PFSK-1 (cell line): ENCODE data around the gene HGFAC.

Source experiments
- FOXP2 ChIP-seq: optimal IDR thresholded peaks from 2 replicates; pipeline ENCODE3; 2011; ENCODE audit warnings: borderline replicate concordance, control low read depth, inconsistent platforms; ENCODE audit not compliant: insufficient read depth; ENCODE audit errors: extremely low read length, extremely low read depth
- POLR2AphosphoS5 ChIP-seq: IDR thresholded peaks from 2 replicates; pipeline ENCODE4 v1.6.1; 2012; ENCODE audit warnings: low read depth, mild to moderate bottlenecking, control low read depth, low read length, moderate library complexity
- SIN3A ChIP-seq: IDR thresholded peaks from 2 replicates; pipeline ENCODE4 v1.6.1; 2012; ENCODE audit warnings: mild to moderate bottlenecking, low read length, moderate library complexity, borderline replicate concordance; ENCODE audit not compliant: insufficient read depth
- TAF1 ChIP-seq: IDR thresholded peaks from 2 replicates; pipeline ENCODE4 v1.6.1; 2012; ENCODE audit warnings: low read length, control low read depth, borderline replicate concordance; ENCODE audit not compliant: insufficient read depth
- TF ChIP-seq, protein P1 (sequence below), 2 experiments: IDR thresholded peaks; 2 replicates each; pipeline versions ENCODE4 v1.6.1 to v1.8.0; 2011 to 2012; ENCODE audit warnings: low read depth in 2 of 2, low read length in 2 of 2, control low read depth in 1 of 2, inconsistent platforms in 1 of 2, mild to moderate bottlenecking in 1 of 2, moderate library complexity in 1 of 2; ENCODE audit not compliant: insufficient read depth in 1 of 2

Gene HGFAC

DNA sequence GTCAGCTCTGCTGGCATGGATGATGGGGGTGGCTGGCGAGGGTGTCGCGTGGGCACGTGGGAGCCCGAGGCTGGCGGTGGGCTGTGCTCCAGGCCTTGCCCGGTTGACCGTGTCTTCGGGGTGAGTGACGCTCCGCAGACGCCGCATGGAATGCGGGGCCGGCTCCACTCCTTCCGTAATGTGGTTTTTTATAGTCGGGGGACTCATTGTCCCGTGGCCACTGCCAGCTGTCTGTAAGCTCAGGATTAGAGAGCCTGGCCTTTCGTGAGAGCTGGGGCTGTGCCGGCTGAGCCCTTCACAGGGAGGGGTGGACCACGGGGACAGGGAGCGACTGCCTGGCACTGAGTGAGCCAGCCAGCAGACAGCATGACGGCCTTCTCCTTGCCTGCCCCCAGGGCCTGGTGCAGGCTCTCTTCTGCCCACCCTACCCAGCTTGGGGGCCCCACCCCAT, 41.7 kb downstream of the HGFAC start:
- TF ChIP-seq POLR2AphosphoS5, result no peak
- TF ChIP-seq FOXP2, result no peak
- TF ChIP-seq SIN3A, result no peak
- TF ChIP-seq TAF1, result no peak

DNA sequence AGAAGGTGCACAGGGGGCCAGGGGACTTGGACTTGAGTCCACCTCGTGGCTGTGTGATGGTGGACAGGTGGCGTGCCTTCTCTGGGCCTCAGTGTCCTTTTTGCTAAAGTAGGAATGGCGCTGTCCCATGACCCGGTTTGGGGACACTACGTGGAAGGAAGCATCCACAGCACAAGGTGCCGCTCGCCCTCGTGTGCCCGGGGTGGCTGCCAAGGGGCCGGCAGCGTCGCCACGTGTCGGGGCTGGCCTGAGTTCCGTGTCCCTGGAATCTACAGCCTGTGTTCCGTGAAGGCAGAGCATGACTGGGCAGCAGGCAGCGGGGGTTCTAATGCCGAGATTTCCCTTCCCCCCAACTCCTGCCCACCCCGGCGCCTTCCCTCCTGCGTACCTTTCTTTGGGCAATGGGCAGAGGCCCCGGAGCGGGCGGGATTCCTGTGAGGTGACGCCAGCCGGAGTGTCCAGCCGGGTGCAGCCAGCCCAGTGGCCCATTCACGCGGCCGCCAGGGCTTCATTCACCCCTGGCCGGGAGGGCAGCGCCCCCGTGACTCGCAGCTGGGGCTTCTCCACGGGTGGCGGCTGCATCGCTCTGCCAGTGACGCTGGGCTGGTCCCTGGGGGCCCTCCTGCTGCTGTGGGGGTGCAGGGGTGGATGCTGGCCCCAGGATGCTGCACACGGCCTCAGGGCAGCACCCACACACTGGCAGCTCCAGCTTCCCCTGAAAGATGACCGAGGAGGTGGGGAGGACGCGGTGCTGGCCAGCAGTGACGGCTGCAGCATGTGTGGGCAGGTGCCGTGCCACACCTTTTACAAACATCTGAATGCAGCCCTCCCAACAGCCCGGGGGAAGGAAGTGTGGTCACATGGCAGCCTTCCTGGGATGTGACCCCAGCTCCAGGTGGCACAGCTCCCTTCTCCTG, 42.5 kb downstream of the HGFAC start:
- TF ChIP-seq POLR2AphosphoS5 (no peak), TAF1 (no peak), FOXP2 (no peak), SIN3A (no peak)
- TF ChIP-seq, protein P1, sequence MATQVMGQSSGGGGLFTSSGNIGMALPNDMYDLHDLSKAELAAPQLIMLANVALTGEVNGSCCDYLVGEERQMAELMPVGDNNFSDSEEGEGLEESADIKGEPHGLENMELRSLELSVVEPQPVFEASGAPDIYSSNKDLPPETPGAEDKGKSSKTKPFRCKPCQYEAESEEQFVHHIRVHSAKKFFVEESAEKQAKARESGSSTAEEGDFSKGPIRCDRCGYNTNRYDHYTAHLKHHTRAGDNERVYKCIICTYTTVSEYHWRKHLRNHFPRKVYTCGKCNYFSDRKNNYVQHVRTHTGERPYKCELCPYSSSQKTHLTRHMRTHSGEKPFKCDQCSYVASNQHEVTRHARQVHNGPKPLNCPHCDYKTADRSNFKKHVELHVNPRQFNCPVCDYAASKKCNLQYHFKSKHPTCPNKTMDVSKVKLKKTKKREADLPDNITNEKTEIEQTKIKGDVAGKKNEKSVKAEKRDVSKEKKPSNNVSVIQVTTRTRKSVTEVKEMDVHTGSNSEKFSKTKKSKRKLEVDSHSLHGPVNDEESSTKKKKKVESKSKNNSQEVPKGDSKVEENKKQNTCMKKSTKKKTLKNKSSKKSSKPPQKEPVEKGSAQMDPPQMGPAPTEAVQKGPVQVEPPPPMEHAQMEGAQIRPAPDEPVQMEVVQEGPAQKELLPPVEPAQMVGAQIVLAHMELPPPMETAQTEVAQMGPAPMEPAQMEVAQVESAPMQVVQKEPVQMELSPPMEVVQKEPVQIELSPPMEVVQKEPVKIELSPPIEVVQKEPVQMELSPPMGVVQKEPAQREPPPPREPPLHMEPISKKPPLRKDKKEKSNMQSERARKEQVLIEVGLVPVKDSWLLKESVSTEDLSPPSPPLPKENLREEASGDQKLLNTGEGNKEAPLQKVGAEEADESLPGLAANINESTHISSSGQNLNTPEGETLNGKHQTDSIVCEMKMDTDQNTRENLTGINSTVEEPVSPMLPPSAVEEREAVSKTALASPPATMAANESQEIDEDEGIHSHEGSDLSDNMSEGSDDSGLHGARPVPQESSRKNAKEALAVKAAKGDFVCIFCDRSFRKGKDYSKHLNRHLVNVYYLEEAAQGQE (IDR thresholded peaks at IDR 0.05; ENCODE audit: insufficient read depth in 1 of 2, low read depth in 2 of 2, low read length in 2 of 2), result no peak

DNA sequence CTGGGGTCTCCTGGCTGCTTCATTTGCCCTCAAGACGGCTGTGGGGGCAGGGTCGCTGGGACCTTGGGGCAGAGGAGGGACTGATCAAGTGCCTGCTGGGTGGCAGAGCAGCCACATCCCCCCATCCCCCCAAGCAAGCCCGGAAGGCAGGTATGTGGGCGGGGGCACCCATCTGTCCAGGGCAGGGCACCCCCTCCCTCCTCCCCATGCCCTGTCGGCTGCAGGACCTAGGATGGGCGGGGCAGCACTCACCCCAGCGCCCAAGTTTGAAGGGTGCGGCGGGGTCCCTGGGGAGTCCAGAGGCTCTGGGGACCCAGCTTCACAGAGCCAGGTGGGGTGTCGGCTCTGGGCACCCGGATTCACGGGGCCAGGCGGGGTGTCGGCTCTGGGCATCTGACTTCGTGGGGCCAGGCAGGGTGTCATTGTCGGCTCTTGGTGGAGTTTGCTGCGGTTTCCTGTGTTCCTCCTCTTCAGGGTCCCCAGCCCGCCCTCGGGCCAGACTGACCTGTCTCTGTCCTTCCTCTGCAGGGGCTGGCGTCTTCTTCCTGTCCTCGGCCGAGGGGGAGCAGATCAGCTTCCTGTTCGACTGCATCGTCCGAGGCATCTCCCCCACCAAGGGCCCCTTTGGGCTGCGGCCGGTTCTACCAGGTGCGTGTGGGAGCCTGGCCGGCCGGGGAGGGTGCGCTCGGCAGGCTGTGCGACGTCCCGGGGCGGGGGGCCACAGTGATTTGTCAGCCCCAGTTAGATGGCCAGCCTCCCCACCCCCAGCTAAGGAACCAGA, 43.4 kb downstream of the HGFAC start:
- peak; percentile 40; the same call in 1 of the 2 replicates for TF ChIP-seq POLR2AphosphoS5
- no peak for TF ChIP-seq SIN3A

DNA sequence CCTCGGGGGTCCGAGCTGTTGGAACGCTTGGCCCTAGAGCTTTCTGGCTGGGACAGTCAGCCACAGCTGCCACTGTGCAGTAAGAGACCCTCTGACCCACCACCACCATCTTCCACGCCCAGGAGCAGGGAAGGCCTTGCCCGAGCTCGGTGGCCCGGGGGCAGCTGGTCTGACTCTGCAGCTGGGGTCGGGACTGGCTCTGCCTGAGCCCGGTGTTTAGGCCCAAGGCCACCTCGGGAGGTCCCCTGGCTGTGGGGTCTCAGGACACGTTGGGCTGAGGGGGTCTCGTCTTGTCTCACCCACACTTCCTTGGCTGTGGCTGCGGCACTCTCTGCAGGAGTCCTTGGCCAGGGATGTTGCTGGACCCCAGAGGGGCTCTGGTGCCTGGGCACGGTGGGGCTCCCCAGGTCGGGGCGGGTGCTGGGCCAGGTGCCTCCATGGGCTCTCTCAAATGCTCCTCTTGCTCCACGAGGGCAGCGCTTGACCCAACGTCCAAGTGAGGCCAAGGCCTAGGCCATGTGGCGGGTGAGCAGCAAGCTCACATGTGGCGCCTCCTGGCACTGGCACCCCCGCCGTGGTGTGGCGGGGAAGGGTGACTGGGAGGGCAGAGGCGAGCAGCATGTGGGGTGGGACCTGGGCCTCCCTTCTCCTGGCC, 44.2 kb downstream of the HGFAC start:
- TF ChIP-seq TAF1 (no peak), POLR2AphosphoS5 (no peak)
- TF ChIP-seq, protein P1 (IDR thresholded peaks at IDR 0.05; ENCODE audit: insufficient read depth in 1 of 2, low read depth in 2 of 2, low read length in 2 of 2), result no peak

DNA sequence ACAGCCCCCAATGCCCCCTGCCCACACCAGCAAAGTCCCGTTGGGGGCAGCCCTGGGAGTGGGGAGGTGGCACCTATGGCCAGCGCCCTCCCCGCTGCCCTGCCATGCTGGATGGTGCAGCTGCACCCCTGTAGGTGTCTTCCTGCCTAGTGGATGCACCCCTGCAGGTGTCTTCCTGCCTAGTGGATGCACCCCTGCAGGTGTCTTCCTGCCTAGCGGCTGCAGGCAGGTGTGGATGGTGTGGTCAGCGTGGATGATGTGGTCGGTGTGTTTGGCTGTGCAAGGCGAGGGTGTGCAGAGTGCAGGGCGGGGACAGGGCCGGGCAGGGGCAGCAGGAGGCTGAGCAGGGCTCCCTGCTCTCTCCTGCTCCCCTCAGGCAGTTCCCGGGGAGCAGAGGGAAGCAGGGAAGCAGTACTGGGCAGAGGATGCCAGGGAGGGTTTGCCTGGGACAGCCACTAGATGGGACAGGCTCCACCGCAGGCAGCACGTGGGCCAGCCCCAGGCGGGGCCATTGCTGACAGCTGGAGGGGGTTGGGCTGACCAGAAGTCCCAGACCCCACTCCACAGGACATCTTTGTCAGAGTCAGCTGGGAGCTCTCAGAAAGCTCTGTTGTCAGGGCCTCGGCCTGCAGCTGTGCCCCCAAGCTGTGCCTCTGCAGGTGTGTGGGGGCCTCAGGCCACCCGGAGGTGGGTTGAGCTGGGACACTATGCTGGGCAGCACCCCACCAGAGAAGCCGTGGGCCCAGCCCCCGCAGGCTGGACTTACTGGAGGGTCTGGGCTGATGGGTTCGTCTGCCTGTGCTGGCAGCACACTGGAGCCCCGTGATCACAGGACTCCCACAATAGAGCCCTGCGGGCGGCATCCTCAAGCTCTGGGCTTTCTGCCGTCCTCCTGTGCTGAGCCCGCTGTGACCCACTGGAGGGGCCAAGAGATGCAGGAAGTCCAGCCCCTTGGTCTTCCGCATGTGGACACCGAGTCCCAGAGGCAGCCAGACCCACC, 45.1 kb downstream of the HGFAC start:
- TF ChIP-seq POLR2AphosphoS5 (no peak), SIN3A (no peak), TAF1 (no peak), FOXP2 (no peak)
- TF ChIP-seq, protein P1 (IDR thresholded peaks at IDR 0.05; ENCODE audit: insufficient read depth in 1 of 2, low read depth in 2 of 2, low read length in 2 of 2), result no peak
